Keratinocyte (primary cell): ENCODE measurements around the gene TOX3. TPM values are rescaled to one million over a fixed set of nuclear protein-coding genes. Genes with fewer than 3 reads are reported as not detected.

Experiments
- DNase-seq: peaks from one replicate; pipeline ENCODE4 v3.0.0-alpha.2; 2011; ENCODE audit warnings: low read depth, missing footprints, low spot score
- FAIRE-seq: peaks from 2 replicates; lab custom pipeline; 2011; peaks lifted over from hg19 to GRCh38; lab: Jason Lieb, UNC
- H2AFZ ChIP-seq: 2 replicates; pipeline ENCODE4 v1.6.0; 2012; ENCODE audit warnings: low read length, control low read depth, inconsistent platforms; ENCODE audit not compliant: control insufficient read depth
- H3K27ac ChIP-seq: 2 replicates; pipeline ENCODE4 v1.5.1; 2011; ENCODE audit warnings: low read length; ENCODE audit not compliant: control insufficient read depth, insufficient read depth
- H3K27me3 ChIP-seq: 3 replicates; pipeline ENCODE4 v1.6.0; 2011; ENCODE audit warnings: low read length; ENCODE audit not compliant: control insufficient read depth, insufficient read depth; ENCODE audit errors: extremely low read depth
- H3K36me3 ChIP-seq, 2 experiments: 2 replicates in 1 of 2; 3 replicates in 1 of 2; pipeline ENCODE4 v1.5.1; 2011; ENCODE audit warnings: low read length in 2 of 2, mild to moderate bottlenecking in 1 of 2; ENCODE audit not compliant: control insufficient read depth in 2 of 2, insufficient read depth in 2 of 2; ENCODE audit errors: extremely low read depth in 1 of 2
- H3K4me1 ChIP-seq: 3 replicates; pipeline ENCODE4 v1.5.1; 2011; ENCODE audit warnings: low read length; ENCODE audit not compliant: control insufficient read depth, insufficient read depth; ENCODE audit errors: extremely low read depth
- H3K4me2 ChIP-seq: 3 replicates; pipeline ENCODE4 v1.6.0; 2011; ENCODE audit warnings: low read depth, low read length; ENCODE audit not compliant: control insufficient read depth, insufficient read depth; ENCODE audit errors: extremely low read depth
- H3K4me3 ChIP-seq, 3 experiments: fragments of 200-600 bp in 1 of 3; sonication (generic) in 1 of 3; 2 replicates in 2 of 3; 3 replicates in 1 of 3; pipeline ENCODE4 v1.5.1; 2011 to 2016; ENCODE audit warnings: low read length in 3 of 3, mild to moderate bottlenecking in 3 of 3, control low read depth in 2 of 3, inconsistent platforms in 1 of 3, low read depth in 1 of 3, mixed read lengths in 1 of 3, mixed run types in 1 of 3, moderate library complexity in 1 of 3; ENCODE audit not compliant: control insufficient read depth in 2 of 3, insufficient read depth in 2 of 3; ENCODE audit errors: extremely low read depth in 1 of 3
- H3K79me2 ChIP-seq: 2 replicates; pipeline ENCODE4 v1.6.0; 2012; ENCODE audit warnings: low read length; ENCODE audit not compliant: control insufficient read depth, insufficient read depth
- H3K9ac ChIP-seq: 3 replicates; pipeline ENCODE4 v1.6.0; 2011; ENCODE audit warnings: low read length; ENCODE audit not compliant: control insufficient read depth, insufficient read depth; ENCODE audit errors: extremely low read depth
- H3K9me1 ChIP-seq: 3 replicates; pipeline ENCODE4 v1.6.0; 2011; ENCODE audit warnings: low read length; ENCODE audit not compliant: control insufficient read depth, insufficient read depth; ENCODE audit errors: extremely low read depth
- H3K9me3 ChIP-seq: 2 replicates; pipeline ENCODE4 v1.5.1; 2012; ENCODE audit warnings: low read depth, low read length; ENCODE audit not compliant: control insufficient read depth
- H4K20me1 ChIP-seq: 3 replicates; pipeline ENCODE4 v1.6.0; 2011; ENCODE audit warnings: low read length; ENCODE audit not compliant: control insufficient read depth, insufficient read depth; ENCODE audit errors: extremely low read depth
- EZH2 ChIP-seq: IDR thresholded peaks from one replicate; pipeline ENCODE4 v1.6.1; 2012; ENCODE audit warnings: inconsistent platforms, mild to moderate bottlenecking, low read length, moderate library complexity
- dilution Hi-C: fragments of 300-500 bp; cut with MboI; formaldehyde crosslinking; loops from one replicate; pipeline ENCODE4 v1.7.0; 2020; ENCODE audit warnings: low sequenced_read_pairs; ENCODE audit not compliant: extremely low pct_ligation_motif_present
- polyA plus RNA-seq, 5 experiments: library from polyadenylated mRNA; depleted of rRNA in 3 of 5; stranded (reverse) in 3 of 5; stranded (forward) in 1 of 5; unstranded in 1 of 5; fragments of >200 nt; gene quantifications; 1 replicate in 1 of 5; 2 replicates in 3 of 5; 3 replicates in 1 of 5; pipeline versions ENCODE4 v1.2.1 to v1.2.3, GENCODE V29; 2011 to 2012; ENCODE audit warnings: missing spikeins in 2 of 5, low read depth in 1 of 5, low replicate concordance in 1 of 5
- TF ChIP-seq, protein P1 (sequence below), 3 experiments: IDR thresholded peaks in 1 of 3; conservative IDR thresholded peaks in 1 of 3; optimal IDR thresholded peaks in 1 of 3; 2 replicates in 2 of 3; 3 replicates in 1 of 3; pipeline versions ENCODE3 to v1.5.1; 2011; ENCODE audit warnings: low read length in 3 of 3, mild to moderate bottlenecking in 3 of 3, moderate library complexity in 2 of 3, control low read depth in 1 of 3, inconsistent platforms in 1 of 3; ENCODE audit not compliant: insufficient read depth in 2 of 3; ENCODE audit errors: extremely low read depth in 1 of 3

TOX3 gene
- polyA plus RNA-seq, 1 donor (not counting 4 experiments of a cell fraction or from before 2014, with no cell fraction given), result not detected

- no peak for FAIRE-seq
- H4K20me1 ChIP-seq, result no peaks in the 10 kb centered on the region
- H3K27ac ChIP-seq, result no peak overlapping the region
- H3K79me2 ChIP-seq, result no peaks in the 10 kb centered on the region
- no peak overlapping the region for H2AFZ ChIP-seq
- no peaks in the 10 kb centered on the region for H3K36me3 ChIP-seq
- no peak overlapping the region for H3K9ac ChIP-seq
- H3K4me3 ChIP-seq, result no peak overlapping the region
- dilution Hi-C loops, result no loop called here
- no peaks in the 10 kb centered on the region for H3K9me1 ChIP-seq
- no peak overlapping the region for H3K4me2 ChIP-seq
- TF ChIP-seq, protein P1, sequence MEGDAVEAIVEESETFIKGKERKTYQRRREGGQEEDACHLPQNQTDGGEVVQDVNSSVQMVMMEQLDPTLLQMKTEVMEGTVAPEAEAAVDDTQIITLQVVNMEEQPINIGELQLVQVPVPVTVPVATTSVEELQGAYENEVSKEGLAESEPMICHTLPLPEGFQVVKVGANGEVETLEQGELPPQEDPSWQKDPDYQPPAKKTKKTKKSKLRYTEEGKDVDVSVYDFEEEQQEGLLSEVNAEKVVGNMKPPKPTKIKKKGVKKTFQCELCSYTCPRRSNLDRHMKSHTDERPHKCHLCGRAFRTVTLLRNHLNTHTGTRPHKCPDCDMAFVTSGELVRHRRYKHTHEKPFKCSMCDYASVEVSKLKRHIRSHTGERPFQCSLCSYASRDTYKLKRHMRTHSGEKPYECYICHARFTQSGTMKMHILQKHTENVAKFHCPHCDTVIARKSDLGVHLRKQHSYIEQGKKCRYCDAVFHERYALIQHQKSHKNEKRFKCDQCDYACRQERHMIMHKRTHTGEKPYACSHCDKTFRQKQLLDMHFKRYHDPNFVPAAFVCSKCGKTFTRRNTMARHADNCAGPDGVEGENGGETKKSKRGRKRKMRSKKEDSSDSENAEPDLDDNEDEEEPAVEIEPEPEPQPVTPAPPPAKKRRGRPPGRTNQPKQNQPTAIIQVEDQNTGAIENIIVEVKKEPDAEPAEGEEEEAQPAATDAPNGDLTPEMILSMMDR (optimal IDR thresholded peaks at IDR 0.05 in 1 of 3, IDR thresholded peaks at IDR 0.05 in 1 of 3, conservative IDR thresholded peaks at IDR 0.05 in 1 of 3; ENCODE audit: extremely low read depth in 1 of 3, insufficient read depth in 2 of 3, low read length in 3 of 3), result no peak
- no peak for TF ChIP-seq EZH2
- H3K4me1 ChIP-seq, result no peaks in the 10 kb centered on the region
- no peaks in the 10 kb centered on the region for H3K9me3 ChIP-seq
- no peak for DNase-seq
- H3K27me3 ChIP-seq, result no peaks in the 10 kb centered on the region
Observed at GRCh38 chr16:52440248-52440647, 106.7 kb downstream of the TOX3 start.

GRCh38 chr16:52439750-52440149 lies 107.2 kb downstream of the TOX3 start:
- H3K4me3 ChIP-seq, result no peak overlapping the region
- no peaks in the 10 kb centered on the region for H3K9me1 ChIP-seq
- FAIRE-seq (no peak), DNase-seq (no peak)
- H3K4me2 ChIP-seq, result no peak overlapping the region
- no peak for TF ChIP-seq EZH2
- TF ChIP-seq, protein P1 (optimal IDR thresholded peaks at IDR 0.05 in 1 of 3, IDR thresholded peaks at IDR 0.05 in 1 of 3, conservative IDR thresholded peaks at IDR 0.05 in 1 of 3; ENCODE audit: extremely low read depth in 1 of 3, insufficient read depth in 2 of 3, low read length in 3 of 3), result no peak
- H4K20me1 ChIP-seq, result no peaks in the 10 kb centered on the region
- H2AFZ ChIP-seq, result no peak overlapping the region
- H3K79me2 ChIP-seq, result no peaks in the 10 kb centered on the region
- H3K9me3 ChIP-seq, result no peaks in the 10 kb centered on the region
- no peaks in the 10 kb centered on the region for H3K27me3 ChIP-seq
- no peak overlapping the region for H3K27ac ChIP-seq
- dilution Hi-C loops, result no loop called here
- no peaks in the 10 kb centered on the region for H3K4me1 ChIP-seq
- no peaks in the 10 kb centered on the region for H3K36me3 ChIP-seq
- H3K9ac ChIP-seq, result no peak overlapping the region
